HG02885 (cell line): Measurements from ENCODE around the gene ORM1.

Experiments
- ATAC-seq: cut with Tn5 transposase; IDR thresholded peaks from one replicate; pipeline ENCODE4 v1.9.1; 2021; ENCODE audit warnings: mild to moderate bottlenecking; ENCODE audit not compliant: unreplicated experiment, poor library complexity

ORM1 gene

DNA sequence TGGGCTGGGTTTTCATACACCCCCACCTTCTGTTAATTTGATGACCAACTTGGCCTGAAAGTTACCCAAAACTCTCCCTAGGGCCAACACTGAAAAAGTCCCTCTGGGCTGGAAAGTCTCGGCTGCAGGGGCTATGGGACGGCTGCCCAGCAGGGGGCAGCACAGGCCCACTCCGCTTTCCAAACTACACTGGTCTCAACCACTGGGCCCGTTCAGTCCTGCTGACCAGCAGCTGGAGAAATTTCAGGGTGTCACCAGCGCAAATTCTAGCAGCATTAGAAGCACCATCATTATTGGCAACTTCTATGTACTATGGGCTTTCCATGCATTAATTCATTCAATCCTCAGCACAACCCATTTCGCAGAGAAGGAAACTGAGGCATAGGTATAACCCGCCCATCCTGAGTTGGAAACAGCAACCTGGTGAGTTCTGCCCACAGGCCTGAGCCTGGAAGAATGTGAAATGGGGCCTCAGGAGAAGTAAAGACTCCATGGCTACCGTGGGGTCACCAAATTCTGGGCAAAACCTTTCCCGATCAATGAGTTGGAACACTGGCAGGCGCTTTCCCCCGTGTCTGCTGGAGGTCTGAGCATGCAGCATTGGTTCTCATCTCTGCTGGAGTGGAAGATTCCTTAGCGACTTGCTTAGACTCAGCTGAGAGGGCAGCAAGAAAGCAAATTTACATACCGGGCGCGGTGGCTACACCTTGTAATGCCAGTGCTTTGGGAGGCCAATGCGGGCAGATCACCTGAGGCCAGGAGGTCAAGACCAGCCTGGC lies 16.4 kb downstream of the ORM1 start:
- ATAC-seq = peak; percentile 68

DNA sequence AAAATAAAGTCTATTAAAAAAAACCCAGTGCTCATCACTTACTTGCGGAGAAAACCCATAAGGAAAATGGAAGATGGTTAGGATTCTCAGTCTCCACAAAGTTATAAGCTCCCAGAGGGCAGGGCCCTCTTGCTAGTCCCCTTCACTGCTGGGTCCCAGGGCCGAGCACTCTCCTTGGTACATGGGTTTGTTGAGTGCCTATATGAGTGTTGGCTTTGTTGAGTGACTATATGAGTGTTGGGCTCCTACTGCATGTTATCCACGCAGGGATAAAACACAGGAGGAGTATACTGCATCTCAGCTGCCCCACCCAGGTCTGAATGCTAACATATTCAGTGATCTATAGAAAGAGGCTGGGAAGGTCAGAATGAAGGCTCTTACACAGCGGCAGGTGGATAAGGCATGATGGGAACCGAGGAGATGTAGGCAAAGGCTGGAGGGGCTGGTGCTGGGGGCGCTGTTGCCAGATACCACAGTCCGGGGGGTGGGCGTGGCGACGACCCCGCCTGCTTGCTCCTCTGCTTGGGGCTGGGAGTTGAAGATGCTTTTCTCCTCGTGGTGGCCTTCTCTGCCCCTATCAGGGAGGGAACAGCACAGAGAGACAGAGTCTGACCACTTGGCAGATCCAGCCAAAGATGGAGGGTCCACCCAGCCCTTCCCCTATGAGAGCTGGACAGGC lies 18.4 kb downstream of the ORM1 start:
- no peak for ATAC-seq

DNA sequence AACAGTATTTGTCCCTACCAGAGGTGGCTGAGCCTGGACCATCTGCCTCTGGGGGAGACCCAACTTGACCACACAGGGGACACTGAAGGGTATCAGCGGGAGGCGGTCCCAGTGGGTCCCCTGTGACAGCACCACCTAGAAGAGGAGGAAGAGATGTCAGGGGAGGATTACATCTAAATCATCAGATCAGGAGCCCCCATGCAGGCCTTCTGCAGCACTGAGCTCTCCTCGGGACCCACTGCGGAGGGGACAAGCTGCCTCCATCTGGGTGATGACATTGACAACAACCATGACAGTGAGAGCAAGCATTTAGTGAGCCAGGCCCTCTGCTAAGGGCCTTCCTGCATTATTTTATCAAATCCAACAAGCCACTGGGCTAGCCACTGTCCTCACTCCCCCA lies 19.1 kb downstream of the ORM1 start:
- no peak for ATAC-seq

DNA sequence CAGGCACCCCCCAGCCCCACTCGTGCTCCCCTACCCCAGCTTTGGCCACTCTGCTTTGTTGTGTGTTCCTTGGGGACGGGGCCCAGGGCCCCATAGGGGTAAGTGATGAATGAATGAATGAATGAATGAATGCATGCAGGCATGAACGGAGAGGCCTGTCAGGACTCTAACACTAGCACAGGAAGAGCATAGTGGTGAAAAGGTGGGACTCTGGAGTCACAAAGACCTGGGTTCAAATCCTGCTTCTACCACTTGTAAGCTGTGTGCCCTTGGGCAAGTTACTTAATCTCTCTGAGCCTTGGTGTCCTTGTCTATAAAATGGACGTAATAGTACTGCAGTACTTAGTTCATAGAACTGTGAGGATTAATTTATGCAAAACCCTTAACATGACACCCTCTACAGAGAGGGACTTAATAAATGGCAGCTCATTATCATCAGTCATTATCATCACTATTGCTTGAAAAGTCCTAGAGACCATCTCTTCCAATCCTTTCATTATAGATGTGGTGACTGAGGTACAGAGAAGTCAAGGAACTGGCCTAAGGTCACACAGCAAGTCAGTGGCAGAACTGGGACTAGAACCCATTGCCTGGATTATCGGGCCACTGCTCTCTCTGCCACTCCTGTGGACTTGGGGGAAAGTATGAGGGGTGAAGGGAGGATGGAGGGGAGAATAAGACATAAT lies 20.0 kb downstream of the ORM1 start:
- no peak for ATAC-seq

DNA sequence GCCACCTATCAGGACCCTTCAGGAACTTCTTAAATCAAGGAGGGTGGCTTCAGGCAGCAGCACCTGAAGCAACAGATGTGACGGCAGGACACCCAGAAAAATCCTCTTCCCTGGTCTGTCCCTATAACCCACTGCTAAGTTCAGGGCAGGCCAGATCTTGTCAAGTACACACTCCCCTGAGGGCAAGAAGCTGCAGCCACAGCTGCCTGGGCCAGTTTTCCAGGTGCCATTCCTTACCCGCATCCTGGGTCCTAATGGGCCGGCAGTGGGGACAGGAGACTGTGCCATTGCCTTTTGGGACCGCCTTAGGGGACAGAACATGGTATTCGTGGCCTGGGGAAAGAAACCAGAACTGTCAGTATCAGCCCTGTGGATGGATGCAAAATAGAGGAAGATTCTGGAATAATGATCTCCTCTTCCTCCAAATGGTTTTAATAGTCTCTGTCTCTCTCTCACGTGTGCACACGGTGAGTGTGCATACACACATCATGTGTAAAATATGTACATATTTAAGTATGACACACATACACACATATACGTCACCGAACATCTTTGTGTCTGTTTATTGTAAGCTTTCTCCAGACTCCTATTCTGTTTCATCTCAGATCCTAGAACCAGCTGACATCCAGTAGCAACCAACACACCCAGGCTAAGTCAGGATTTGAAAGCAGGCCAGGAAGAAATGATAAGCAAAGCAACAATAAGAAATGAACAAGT lies 20.7 kb downstream of the ORM1 start:
- no peak for ATAC-seq

DNA sequence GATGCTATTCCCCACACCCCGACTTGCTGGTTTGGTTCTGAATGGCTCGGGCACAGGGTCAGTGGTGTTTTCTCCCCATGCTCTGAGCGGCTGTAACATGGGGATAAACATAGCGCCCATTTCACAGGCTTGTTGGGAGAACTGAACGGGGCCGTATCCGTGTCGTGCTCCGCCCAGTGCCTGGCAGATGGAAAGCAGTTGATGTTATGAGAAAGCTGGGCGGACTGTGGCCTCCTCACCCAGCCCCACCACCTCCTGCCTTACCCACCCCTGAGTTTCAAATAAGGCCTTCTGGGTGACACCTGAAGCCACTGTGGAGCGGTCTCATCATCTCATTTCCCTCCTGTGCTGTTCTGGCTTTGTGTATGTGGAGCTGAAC lies 21.3 kb downstream of the ORM1 start:
- no peak for ATAC-seq

DNA sequence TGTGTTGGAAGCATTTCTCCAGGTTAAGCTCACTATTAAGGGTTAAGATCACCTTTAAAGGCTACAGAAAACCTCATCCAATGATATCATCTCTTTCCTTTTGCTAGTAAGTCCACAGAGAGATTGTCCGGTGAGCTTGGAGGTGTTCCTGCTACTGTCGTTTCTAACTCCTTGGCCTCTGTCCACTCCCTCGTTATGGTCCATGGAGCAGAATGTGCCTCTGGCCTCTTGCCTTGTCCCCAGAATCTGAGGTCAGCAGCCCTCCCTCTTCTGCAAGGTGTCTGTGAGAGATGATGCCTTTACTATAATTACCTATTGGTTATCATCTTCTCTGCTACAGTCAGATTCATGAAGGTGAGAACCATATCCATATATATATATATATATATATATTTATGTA lies 21.8 kb downstream of the ORM1 start:
- ATAC-seq = no peak

DNA sequence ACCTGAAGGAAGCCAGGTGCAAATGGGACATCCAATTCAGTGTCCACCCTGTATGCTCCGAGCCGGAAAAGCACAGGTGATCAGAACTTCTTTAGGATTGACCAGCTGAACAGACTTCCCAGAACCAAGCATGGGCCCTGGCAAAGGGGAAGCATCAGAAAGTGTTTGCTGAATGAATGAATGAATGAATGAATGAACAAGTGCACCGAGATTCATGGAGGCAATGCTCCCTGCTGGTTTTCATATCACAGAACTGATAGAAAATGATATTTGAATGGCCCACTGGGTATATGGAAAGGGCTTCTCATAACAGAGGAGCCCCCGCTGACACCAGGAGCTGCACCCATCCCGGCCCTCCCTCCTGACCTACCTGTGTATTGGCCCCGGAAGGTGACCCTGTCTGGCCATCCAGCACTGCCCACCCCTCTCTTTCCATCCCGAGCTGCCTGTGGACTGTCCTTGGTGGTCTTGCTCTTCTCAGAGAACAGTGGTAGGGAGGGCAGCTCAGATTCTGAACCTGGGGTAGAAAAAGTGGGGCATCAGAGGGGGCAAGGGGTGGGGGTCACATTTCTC lies 22.7 kb downstream of the ORM1 start:
- ATAC-seq = no peak

DNA sequence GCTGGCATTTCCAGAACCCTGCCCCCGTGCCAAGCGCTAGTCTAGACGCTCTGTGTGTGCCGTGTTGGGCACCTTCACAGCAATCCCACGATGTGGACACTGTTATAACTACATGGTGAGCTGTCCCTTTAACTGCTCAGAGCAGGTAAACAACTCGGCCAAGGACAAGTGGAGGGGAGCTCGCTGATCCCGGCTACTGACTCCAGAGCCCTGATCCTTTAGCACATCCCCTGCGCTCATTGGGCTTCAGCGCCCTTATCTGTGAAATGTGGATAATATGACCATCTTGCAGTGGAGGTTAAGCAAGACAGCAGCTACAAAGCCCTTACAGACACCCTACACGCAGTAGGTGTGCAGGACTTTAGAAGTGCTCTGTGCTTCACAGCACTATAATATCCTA lies 23.2 kb downstream of the ORM1 start:
- ATAC-seq = no peak

DNA sequence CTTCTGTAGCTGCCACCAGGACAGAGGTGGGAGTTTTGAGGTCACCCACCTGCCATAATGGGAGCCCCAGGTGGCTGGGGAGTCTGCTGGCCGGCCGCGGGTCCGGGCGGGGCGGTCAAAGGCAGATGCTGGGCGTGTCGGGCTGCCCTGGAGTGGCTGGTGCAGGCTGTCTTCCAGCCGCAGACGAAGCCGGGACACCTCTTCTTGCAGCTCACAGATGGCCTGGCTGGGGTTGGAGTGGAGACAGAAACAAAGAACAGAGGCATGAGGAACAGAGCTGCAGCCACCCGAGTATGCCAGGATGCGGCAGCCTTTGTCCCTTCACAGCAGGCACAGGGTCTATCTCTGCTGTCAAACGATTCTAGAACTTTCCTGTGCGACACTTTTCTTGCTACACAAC lies 24.8 kb downstream of the ORM1 start:
- ATAC-seq = no peak

DNA sequence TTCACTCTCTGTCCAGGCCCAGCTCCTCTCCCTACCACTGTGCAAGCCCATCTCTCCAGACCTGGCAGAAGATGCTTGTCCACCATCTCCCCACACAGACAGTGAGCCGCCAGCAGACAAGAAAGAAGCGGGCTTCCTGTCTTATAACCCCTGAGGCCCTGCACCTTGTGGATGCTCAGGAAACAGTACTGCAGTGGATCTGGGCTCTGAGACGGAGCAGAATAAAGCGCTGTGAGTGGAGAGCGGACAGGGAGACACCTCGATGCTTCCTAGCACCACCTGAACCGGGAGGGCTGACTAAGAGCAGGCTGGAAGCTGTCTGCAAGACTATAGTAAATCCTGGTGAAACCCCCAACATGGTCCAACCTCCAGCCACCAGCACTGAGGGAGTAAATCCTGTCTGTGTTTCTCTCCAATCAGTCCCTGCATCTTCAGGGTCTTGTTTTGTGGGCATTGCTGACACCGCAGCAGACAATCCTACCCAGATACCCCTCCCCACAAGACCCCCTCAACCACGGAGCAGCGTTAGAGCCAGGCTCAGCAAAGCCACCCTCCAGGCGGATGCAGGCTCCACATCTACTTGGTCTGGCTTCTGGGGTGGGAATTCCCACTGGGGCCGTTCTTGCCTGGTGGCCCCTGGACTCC lies 25.5 kb downstream of the ORM1 start:
- no peak for ATAC-seq

DNA sequence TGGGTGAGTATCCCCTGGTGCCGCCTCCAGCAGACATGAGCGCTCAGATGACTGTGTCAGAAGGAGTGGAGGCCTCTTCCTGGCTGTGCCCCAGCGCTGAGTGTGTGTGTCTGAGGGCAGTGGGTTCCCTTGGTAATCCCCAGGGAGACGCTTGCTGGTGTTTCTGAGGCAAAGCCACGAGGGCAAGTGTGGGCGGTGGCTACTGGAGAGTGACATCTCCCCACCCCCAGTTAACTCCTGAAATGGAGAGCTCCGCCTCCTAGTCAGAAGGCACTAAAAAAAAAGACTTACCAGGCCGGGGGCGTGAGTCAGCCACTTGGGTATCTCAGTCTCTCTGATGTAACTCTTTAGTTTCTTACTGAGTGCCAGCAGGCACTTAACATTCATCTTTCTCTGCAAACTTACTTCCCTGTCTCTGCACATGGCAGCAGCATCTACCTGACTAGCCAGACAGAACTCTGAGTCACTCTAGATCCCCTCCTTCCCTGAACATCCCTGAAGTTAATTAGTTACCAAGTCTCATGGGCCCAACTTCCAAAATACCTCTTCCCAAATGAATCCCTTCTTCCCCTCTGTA lies 26.1 kb downstream of the ORM1 start:
- peak; percentile 88 for ATAC-seq

DNA sequence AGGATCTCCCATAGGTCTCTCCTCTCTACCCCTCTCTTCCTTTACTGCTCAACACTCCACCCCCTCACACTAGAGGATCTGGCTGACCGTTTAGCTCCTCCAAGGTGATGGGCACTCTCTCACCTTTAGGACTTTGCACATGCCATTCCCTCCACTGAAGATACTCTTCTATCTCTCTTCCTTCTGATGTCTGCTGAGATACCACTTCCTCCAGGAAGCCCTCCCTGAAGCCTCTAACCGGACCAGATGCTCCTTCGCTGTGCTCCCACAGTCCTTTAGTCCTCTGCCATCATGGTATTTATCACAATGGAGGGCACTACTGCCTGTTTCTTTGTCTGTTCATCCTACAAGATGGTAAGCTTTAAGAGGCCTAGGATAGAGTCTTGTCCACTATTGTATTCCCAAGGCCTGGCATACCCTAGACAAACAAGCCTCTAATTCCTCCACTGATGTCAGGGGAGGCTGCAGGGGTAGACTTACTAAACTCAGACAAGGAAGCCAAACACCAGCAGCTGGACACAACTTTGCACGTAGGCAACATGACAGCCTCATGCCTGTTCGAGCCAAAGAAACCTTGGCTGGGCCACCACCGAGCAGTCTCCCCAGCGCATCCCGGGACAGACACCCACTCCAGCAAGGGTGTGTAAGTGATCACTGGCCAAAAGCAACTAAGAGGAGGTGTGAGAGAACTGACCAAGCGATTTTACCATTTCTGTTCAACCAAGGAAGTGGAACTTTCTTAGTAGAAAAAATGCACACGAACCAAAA lies 27.0 kb downstream of the ORM1 start:
- ATAC-seq = no peak

DNA sequence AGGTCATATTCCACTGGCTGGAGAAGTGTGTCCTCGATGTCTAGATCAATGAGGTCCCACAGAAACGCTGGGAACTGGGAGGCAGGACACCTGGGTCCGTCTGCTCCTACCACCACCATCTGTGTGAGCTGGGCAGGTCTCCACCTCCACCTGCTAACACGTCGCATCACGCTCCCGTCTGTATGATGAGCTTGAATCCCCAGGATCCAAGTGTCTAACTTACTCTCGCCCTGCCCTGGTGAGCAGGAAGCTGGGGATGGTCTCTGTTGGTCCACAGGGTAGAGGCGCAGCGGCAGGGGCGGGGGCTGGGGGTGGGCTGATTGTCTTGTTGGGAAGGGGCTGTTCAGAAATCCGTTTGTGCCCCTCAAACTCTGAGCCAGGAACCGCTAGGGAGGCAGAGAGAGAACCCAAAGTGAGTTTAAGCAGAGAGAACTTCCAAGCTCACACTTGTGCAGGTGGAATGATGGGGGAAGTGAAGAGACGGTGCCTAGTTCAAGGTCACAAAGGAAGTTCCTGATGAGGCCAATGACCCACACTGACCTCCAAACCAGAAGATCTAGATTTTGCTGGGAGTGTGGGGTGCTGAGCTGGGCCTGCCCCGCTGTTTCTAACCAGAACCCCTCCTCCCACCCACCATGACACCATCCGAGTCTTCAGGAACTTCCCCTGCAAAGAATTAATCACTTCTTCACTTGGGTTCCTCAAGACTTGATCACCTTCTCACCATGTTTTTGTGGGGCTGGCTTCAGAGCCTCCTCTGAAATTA lies 27.9 kb downstream of the ORM1 start:
- no peak for ATAC-seq

DNA sequence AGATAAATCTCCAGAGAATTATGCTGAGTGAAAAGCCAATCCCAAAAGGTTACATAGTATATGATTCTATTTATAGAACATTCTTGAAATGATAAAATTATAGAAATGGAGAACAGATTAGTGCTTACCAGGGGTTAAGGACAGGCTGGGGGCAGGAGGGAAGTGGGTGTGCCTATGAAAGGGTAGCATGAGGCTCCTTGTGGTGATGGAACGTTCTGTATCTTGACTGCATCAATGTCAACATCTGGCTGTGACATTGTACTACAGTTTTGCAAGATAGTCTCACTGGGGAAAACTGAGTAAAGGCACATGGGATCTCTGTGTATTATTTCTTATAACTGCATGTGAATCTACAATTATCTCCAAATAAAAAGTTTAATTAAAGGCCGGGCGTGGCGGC lies 29.0 kb downstream of the ORM1 start:
- no peak for ATAC-seq

DNA sequence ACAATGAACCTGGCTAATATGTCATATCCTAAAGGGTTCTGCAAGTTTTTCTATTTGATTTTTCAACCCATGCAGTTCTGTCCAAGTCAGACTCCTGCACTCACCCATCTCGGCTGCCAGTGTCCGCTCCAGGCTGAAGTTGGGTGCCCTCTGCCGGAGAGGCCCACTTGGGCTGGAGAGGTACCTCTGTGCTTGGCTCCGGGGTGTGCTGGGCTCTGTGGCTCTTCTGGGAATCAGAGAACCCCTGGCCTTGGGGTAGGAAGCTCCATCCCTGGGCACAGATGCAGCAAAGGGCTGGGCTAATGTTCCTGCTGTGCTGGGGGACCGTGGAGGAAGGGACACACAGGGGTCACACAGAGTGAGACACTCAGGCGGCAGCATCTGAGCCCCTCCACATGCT lies 32.9 kb downstream of the ORM1 start:
- ATAC-seq = no peak

DNA sequence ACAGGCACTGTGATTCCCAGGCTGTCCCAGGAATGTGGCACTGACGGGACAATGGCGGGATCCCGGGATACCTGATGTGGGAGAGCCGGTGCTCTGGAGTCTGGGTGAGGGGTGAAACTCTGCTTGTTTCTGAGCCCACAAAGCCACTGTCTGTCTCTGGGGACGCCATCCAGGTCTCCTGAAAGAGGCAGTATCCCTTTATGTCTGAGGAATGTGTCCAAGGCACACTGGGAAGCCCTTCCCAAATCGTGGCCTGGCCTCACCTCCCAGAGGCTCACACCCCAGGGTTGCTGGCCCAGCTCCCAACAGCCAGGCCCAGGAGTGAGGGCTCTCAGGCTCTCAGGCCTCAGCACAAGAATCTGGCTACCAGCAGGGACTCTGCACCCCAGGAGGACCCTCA lies 33.9 kb downstream of the ORM1 start:
- ATAC-seq = no peak

DNA sequence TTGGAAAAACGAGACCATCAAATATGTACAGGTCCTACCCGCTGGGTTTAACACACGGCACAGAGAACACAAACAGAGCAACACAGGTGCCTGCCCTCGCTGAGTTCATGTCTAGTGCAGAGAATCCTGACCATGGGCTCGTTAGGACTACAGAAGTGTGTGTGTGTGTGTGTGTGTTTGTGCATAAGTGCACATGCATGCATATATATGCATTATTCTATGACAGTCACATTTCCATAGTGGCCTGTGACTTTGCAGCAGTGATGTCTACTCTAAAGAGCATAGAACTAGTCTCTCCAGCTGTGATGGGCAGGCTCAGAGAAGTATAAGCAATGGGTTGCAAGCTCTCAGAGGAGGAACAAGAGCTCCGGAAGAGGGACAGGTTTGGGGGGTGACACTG lies 34.5 kb downstream of the ORM1 start:
- ATAC-seq = no peak
